IPS-15b (cell line): ENCODE results near the gene CBX5.
"Not testable (repeated sequence)": the region's sequence is repeated elsewhere in the genome, so short reads cannot be mapped to it uniquely, and the experiment has no call there.

Experiments
- H3K27me3 ChIP-seq: one replicate; pipeline ENCODE4 v1.6.1; 2013; ENCODE audit warnings: low read length; ENCODE audit not compliant: control insufficient read depth, insufficient read depth
- H3K36me3 ChIP-seq: one replicate; pipeline ENCODE4 v1.6.1; 2013; ENCODE audit warnings: low read length; ENCODE audit not compliant: control insufficient read depth, insufficient read depth
- H3K4me1 ChIP-seq: one replicate; pipeline ENCODE4 v1.6.1; 2013; ENCODE audit warnings: mild to moderate bottlenecking, low read length; ENCODE audit not compliant: control insufficient read depth, insufficient read depth
- H3K4me3 ChIP-seq: one replicate; pipeline ENCODE4 v1.5.1; 2013; ENCODE audit warnings: low read depth, low read length
- H3K9ac ChIP-seq: one replicate; pipeline ENCODE4 v1.6.1; 2013; ENCODE audit warnings: low read depth, mild to moderate bottlenecking, low read length
- H3K9me3 ChIP-seq: one replicate; pipeline ENCODE4 v1.6.1; 2013; ENCODE audit warnings: mild to moderate bottlenecking, low read length; ENCODE audit not compliant: control insufficient read depth, insufficient read depth

The CBX5 gene

GRCh38 chr12:54251667-54252284 is 28.1 kb downstream of the CBX5 start:
- Histone ChIP-seq H3K9me3 (no peaks in the 10 kb centered on the region), H3K4me1 (no peaks in the 10 kb centered on the region), H3K27me3 (no peaks in the 10 kb centered on the region), H3K9ac (no peak overlapping the region), H3K36me3 (peaks cover 17% of the 10 kb centered on the region), H3K4me3 (no peak overlapping the region)

- H3K27me3 ChIP-seq: no peaks in the 10 kb centered on the region
- H3K9ac ChIP-seq: no peak overlapping the region
- H3K4me3 ChIP-seq: no peak overlapping the region
- no peaks in the 10 kb centered on the region for H3K9me3 ChIP-seq
- H3K36me3 ChIP-seq: peaks cover 8% of the 10 kb centered on the region
- H3K4me1 ChIP-seq: no peaks in the 10 kb centered on the region
These were observed 30.4 kb downstream of the CBX5 start for GRCh38 chr12:54249489-54249888.

GRCh38 chr12:54246011-54246641 is 33.8 kb downstream of the CBX5 start:
- no peak overlapping the region for H3K4me3 ChIP-seq
- H3K27me3 ChIP-seq: no peaks in the 10 kb centered on the region
- H3K4me1 ChIP-seq: no peaks in the 10 kb centered on the region
- peaks cover 8% of the 10 kb centered on the region for H3K36me3 ChIP-seq
- no peaks in the 10 kb centered on the region for H3K9me3 ChIP-seq
- H3K9ac ChIP-seq: no peak overlapping the region

GRCh38 chr12:54240971-54241588 is 38.8 kb downstream of the CBX5 start:
- Histone ChIP-seq H3K36me3 (peaks cover 6% of the 10 kb centered on the region), H3K27me3 (no peaks in the 10 kb centered on the region)

GRCh38 chr12:54240129-54240528 is 39.8 kb downstream of the CBX5 start:
- H3K9me3 ChIP-seq: no peaks in the 10 kb centered on the region
- no peaks in the 10 kb centered on the region for H3K27me3 ChIP-seq
- H3K4me1 ChIP-seq: no peaks in the 10 kb centered on the region
- H3K4me3 ChIP-seq: no peak overlapping the region
- peaks cover 6% of the 10 kb centered on the region for H3K36me3 ChIP-seq
- no peak overlapping the region for H3K9ac ChIP-seq

More at GRCh38 chr12:54240971-54241588, 38.8 kb downstream of the CBX5 start:
- Histone ChIP-seq H3K9ac (no peak overlapping the region), H3K4me3 (no peak overlapping the region), H3K9me3 (no peaks in the 10 kb centered on the region), H3K4me1 (no peaks in the 10 kb centered on the region)

GRCh38 chr12:54239620-54240019 is 40.3 kb downstream of the CBX5 start:
- Histone ChIP-seq H3K27me3 (no peaks in the 10 kb centered on the region), H3K9ac (no peak overlapping the region), H3K36me3 (peaks cover 6% of the 10 kb centered on the region), H3K4me1 (no peaks in the 10 kb centered on the region), H3K4me3 (no peak overlapping the region), H3K9me3 (no peaks in the 10 kb centered on the region)

GRCh38 chr12:54238531-54238930 is 41.4 kb downstream of the CBX5 start:
- no peaks in the 10 kb centered on the region for H3K9me3 ChIP-seq
- no peaks in the 10 kb centered on the region for H3K4me1 ChIP-seq
- no peak overlapping the region for H3K4me3 ChIP-seq
- H3K9ac ChIP-seq: no peak overlapping the region
- H3K36me3 ChIP-seq: peaks cover 6% of the 10 kb centered on the region
- no peaks in the 10 kb centered on the region for H3K27me3 ChIP-seq

- no peaks in the 10 kb centered on the region for H3K36me3 ChIP-seq
- no peaks in the 10 kb centered on the region for H3K4me1 ChIP-seq
- H3K4me3 ChIP-seq: no peak overlapping the region
- H3K27me3 ChIP-seq: no peaks in the 10 kb centered on the region
- no peak overlapping the region for H3K9ac ChIP-seq
- H3K9me3 ChIP-seq: no peaks in the 10 kb centered on the region
These were observed 47.1 kb downstream of the CBX5 start for GRCh38 chr12:54232790-54233189.

GRCh38 chr12:54231269-54231668 is 48.7 kb downstream of the CBX5 start:
- not testable (repeated sequence) for H3K9ac ChIP-seq, H3K4me1 ChIP-seq, H3K4me3 ChIP-seq, H3K9me3 ChIP-seq, H3K36me3 ChIP-seq, H3K27me3 ChIP-seq

- Histone ChIP-seq H3K36me3 (no peaks in the 10 kb centered on the region), H3K9ac (no peak overlapping the region), H3K4me3 (no peak overlapping the region), H3K27me3 (no peaks in the 10 kb centered on the region), H3K9me3 (no peaks in the 10 kb centered on the region), H3K4me1 (no peaks in the 10 kb centered on the region)
These were observed 49.4 kb downstream of the CBX5 start for GRCh38 chr12:54230555-54230954.

GRCh38 chr12:54229624-54230212 is 50.2 kb downstream of the CBX5 start:
- no peaks in the 10 kb centered on the region for H3K27me3 ChIP-seq
- H3K4me3 ChIP-seq: no peak overlapping the region
- H3K36me3 ChIP-seq: no peaks in the 10 kb centered on the region
- no peaks in the 10 kb centered on the region for H3K4me1 ChIP-seq
- no peaks in the 10 kb centered on the region for H3K9me3 ChIP-seq
- no peak overlapping the region for H3K9ac ChIP-seq

GRCh38 chr12:54228471-54228870 is 51.5 kb downstream of the CBX5 start:
- Histone ChIP-seq H3K27me3 (no peaks in the 10 kb centered on the region), H3K9ac (no peak overlapping the region), H3K4me1 (no peaks in the 10 kb centered on the region), H3K4me3 (no peak overlapping the region), H3K36me3 (no peaks in the 10 kb centered on the region), H3K9me3 (no peaks in the 10 kb centered on the region)
